ENCODE results near the gene SNRPB2. TPM values are rescaled to one million over a fixed set of nuclear protein-coding genes. Genes with fewer than 3 reads are reported as not detected.

Gene SNRPB2
- polyA plus RNA-seq, 1 donor from 2014 or later = 302 TPM

DNA sequence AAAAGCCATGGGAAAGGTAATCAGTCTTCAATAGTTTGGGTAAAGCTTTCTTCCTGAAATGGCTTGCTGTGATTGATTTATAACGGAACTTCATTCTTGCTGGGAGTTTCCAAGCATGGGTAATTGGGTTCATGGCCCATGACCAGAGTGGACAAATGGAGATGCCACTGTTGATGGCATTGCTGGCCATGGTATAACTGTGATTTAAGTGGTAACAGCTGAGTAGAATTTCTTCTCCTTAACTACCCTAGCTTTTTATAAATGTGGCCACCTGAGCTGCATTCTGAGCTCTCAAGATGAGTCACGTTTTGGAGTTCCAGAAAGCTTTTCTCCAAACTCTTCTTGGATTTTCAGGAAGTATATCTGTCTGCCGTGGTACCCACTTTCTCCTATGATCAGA, 39.9 kb upstream of the SNRPB2 start:
- Histone ChIP-seq H4K20me1 (ENCODE audit: insufficient read depth) (no peaks in the 10 kb centered on the region), H3K4me3 (ENCODE audit: low read length) (no peak overlapping the region)

DNA sequence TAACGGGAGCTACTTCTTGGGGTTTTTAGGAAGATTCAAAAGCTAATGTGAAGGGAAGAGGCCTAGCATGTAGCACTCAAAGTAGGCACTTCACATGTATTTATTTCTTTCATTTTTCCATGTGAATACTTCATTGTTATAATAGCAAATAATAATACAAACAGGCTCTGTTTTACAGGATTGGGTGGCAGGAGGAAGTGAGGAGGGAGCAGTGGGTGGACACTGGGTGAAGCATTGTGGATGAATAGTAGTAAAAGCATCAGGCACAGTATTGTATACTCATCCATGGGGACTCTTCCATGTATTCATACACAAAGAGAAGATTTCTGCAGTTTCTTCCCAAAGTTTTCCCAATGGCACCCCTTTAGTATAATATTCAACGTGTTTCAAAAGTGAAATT, 38.4 kb upstream of the SNRPB2 start:
- H4K20me1 ChIP-seq (ENCODE audit: insufficient read depth) = no peaks in the 10 kb centered on the region
- no peak overlapping the region for H3K27ac ChIP-seq (ENCODE audit: low read length)
- no peaks in the 10 kb centered on the region for H3F3A ChIP-seq (ENCODE audit: insufficient read depth, low read length, poor library complexity, severe bottlenecking)
- H3K4me2 ChIP-seq (ENCODE audit: low read length) = no peak overlapping the region
- H3K9me2 ChIP-seq (ENCODE audit: insufficient read depth, low read length) = no peaks in the 10 kb centered on the region
- no peak overlapping the region for H3K9ac ChIP-seq (ENCODE audit: low read length)
- no peaks in the 10 kb centered on the region for H3K36me3 ChIP-seq (ENCODE audit: insufficient read depth, low read length)
- H2AFZ ChIP-seq (ENCODE audit: low read depth, low read length) = no peak overlapping the region
- H3K27me3 ChIP-seq (ENCODE audit: insufficient read depth, low read depth, low read length) = no peaks in the 10 kb centered on the region
- H3K79me2 ChIP-seq (replicated peaks; ENCODE audit: insufficient read depth, low read length) = no peaks in the 10 kb centered on the region
- TF ChIP-seq MXI1 (conservative IDR thresholded peaks at IDR 0.05; ENCODE audit: poor library complexity, severe bottlenecking) = no peak
- no peak for TF ChIP-seq SMC3 (conservative IDR thresholded peaks at IDR 0.05; ENCODE audit: poor library complexity)
- TF ChIP-seq RAD21 (conservative IDR thresholded peaks at IDR 0.05) = no peak
- TF ChIP-seq CTCF (IDR thresholded peaks at IDR 0.05; ENCODE audit: poor library complexity, severe bottlenecking) = no peak
- TF ChIP-seq EZH2 (IDR thresholded peaks at IDR 0.05; ENCODE audit: borderline replicate concordance, insufficient read depth, low read length, poor library complexity, severe bottlenecking) = no peak
- no peaks in the 10 kb centered on the region for H3K9me3 ChIP-seq (ENCODE audit: low read length)
- no peak overlapping the region for H3K4me3 ChIP-seq (ENCODE audit: low read length)

More for the DNA sequence above, 39.9 kb upstream of the SNRPB2 start:
- Histone ChIP-seq H3K9me3 (ENCODE audit: low read length) (no peaks in the 10 kb centered on the region), H3K36me3 (ENCODE audit: insufficient read depth, low read length) (no peaks in the 10 kb centered on the region), H3K27ac (ENCODE audit: low read length) (no peak overlapping the region), H3K9ac (ENCODE audit: low read length) (no peak overlapping the region), H3K9me2 (ENCODE audit: insufficient read depth, low read length) (no peaks in the 10 kb centered on the region), H3K4me2 (ENCODE audit: low read length) (no peak overlapping the region), H3F3A (ENCODE audit: insufficient read depth, low read length, poor library complexity, severe bottlenecking) (no peaks in the 10 kb centered on the region), H2AFZ (ENCODE audit: low read depth, low read length) (no peak overlapping the region), H3K79me2 (replicated peaks; ENCODE audit: insufficient read depth, low read length) (no peaks in the 10 kb centered on the region), H3K27me3 (ENCODE audit: insufficient read depth, low read depth, low read length) (no peaks in the 10 kb centered on the region)
- no peak for TF ChIP-seq MXI1 (conservative IDR thresholded peaks at IDR 0.05; ENCODE audit: poor library complexity, severe bottlenecking)
- no peak for TF ChIP-seq EZH2 (IDR thresholded peaks at IDR 0.05; ENCODE audit: borderline replicate concordance, insufficient read depth, low read length, poor library complexity, severe bottlenecking)
- TF ChIP-seq RAD21 (conservative IDR thresholded peaks at IDR 0.05) = no peak
- TF ChIP-seq, protein P1, sequence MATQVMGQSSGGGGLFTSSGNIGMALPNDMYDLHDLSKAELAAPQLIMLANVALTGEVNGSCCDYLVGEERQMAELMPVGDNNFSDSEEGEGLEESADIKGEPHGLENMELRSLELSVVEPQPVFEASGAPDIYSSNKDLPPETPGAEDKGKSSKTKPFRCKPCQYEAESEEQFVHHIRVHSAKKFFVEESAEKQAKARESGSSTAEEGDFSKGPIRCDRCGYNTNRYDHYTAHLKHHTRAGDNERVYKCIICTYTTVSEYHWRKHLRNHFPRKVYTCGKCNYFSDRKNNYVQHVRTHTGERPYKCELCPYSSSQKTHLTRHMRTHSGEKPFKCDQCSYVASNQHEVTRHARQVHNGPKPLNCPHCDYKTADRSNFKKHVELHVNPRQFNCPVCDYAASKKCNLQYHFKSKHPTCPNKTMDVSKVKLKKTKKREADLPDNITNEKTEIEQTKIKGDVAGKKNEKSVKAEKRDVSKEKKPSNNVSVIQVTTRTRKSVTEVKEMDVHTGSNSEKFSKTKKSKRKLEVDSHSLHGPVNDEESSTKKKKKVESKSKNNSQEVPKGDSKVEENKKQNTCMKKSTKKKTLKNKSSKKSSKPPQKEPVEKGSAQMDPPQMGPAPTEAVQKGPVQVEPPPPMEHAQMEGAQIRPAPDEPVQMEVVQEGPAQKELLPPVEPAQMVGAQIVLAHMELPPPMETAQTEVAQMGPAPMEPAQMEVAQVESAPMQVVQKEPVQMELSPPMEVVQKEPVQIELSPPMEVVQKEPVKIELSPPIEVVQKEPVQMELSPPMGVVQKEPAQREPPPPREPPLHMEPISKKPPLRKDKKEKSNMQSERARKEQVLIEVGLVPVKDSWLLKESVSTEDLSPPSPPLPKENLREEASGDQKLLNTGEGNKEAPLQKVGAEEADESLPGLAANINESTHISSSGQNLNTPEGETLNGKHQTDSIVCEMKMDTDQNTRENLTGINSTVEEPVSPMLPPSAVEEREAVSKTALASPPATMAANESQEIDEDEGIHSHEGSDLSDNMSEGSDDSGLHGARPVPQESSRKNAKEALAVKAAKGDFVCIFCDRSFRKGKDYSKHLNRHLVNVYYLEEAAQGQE (IDR thresholded peaks at IDR 0.05; ENCODE audit: borderline replicate concordance) = no peak
- no peak for TF ChIP-seq EP300 (conservative IDR thresholded peaks at IDR 0.05; ENCODE audit: poor library complexity, severe bottlenecking)
- TF ChIP-seq SMC3 (conservative IDR thresholded peaks at IDR 0.05; ENCODE audit: poor library complexity) = no peak
- TF ChIP-seq TAF1 (IDR thresholded peaks at IDR 0.05; ENCODE audit: low read depth) = no peak
- TF ChIP-seq POLR2AphosphoS5 (IDR thresholded peaks at IDR 0.05) = no peak
- TF ChIP-seq CTCF (IDR thresholded peaks at IDR 0.05; ENCODE audit: poor library complexity, severe bottlenecking) = no peak

All from neural cell (in vitro differentiated cells).